ENCODE data around the gene SAV1.
A peak's percentile ranks its signal among the peaks of the same experiment; 100 is the strongest.
"Not testable (repeated sequence)": the region's sequence is repeated elsewhere in the genome, so short reads cannot be mapped to it uniquely, and the experiment has no call there.

The SAV1 gene

DNA sequence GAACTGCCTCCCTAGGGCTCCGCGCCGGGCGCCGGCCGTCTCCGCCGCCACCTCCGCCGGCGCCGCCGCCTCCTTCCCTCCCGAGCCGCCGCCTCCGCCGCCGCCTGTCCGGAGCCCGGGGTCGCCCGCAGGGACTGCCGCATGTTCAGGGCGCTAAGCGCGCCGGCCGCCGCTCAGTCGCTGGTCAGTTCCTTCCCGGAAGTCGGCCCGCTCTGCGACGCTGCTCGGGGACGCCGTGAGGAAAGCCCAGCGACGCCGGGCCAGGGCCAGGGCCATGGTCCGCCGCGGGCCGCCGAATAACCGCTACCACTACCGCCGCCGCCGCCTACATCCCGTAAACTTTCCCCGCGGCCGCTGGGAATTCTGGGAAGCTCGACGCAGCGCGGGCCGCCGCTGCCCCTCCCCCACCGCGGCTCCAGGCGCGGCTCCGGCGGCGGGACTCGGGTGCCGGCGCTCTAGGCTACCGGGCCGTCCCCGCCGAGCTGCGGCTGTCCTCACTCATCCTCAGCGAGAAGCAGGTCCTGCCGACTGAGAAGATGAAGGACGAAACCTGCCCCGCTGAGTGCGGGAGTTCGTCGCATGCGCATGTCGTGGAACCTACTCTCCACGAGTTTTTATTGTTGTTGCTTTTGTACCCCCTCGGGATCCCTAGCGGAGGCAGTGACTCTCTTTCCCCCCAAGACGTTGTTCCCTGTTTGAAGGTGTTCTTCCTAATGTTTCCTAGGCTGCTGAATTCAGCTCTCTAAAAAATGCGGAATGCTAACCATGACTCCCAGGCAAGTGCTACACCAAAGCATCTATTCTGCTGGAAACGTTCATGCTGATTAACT is at the start of gene SAV1:
Gene SAV1, minus strand, starts transcription at position 311 of the 830 bp plus-strand sequence. CDS start 339 bp downstream, outside the sequence.
- Histone ChIP-seq H3K36me3 (ENCODE audit: insufficient read depth, low read length) (no peaks in the 10 kb centered on the region), H3K4me3 (ENCODE audit: low read depth in 1 of 2, low read length in 2 of 2) (peak within 1 kb of the TSS; percentile 85 to 93), H3K9ac (ENCODE audit: low read length) (peak within 1 kb of the TSS; percentile 77), H3K27me3 (ENCODE audit: control insufficient read depth in 1 of 2, insufficient read depth in 2 of 2, low read length in 2 of 2) (no peaks in the 10 kb centered on the region), H3K27ac (ENCODE audit: low read depth, low read length) (peak within 1 kb of the TSS; percentile 96), H3K9me3 (ENCODE audit: low read length) (no peaks in the 10 kb centered on the region), H3K4me1 (ENCODE audit: insufficient read depth, low read length) (no peaks in the 10 kb centered on the region)

DNA sequence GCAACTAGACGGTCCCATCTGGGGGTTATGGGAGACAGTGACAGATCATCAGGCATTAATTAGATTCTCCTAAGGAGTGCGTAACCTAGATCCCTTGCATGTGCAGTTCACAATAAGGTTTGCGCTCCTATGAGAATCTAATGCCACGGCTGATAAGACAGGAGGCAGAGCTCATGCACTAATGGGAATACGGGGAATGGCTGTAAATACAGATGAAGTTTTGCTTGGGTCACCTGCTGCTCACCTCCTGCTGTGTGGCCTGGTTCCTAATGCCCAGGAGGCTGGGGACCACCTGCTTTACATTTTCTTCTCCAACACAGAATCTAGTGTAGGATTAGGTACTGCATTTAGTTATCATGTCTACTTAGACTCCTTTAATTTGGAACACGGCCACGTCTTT is 49.7 kb upstream of the SAV1 start:
- H3K36me3 ChIP-seq (ENCODE audit: insufficient read depth, low read length), result peaks cover 6% of the 10 kb centered on the region
- H3K27me3 ChIP-seq (ENCODE audit: control insufficient read depth in 1 of 2, insufficient read depth in 2 of 2, low read length in 2 of 2), result no peaks in the 10 kb centered on the region
- no peaks in the 10 kb centered on the region for H3K9me3 ChIP-seq (ENCODE audit: low read length)
- no peak overlapping the region for H3K9ac ChIP-seq (ENCODE audit: low read length)
- no peak overlapping the region for H3K4me3 ChIP-seq (ENCODE audit: low read depth in 1 of 2, low read length in 2 of 2)
- no peak overlapping the region for H3K27ac ChIP-seq (ENCODE audit: low read depth, low read length)
- no peaks in the 10 kb centered on the region for H3K4me1 ChIP-seq (ENCODE audit: insufficient read depth, low read length)

DNA sequence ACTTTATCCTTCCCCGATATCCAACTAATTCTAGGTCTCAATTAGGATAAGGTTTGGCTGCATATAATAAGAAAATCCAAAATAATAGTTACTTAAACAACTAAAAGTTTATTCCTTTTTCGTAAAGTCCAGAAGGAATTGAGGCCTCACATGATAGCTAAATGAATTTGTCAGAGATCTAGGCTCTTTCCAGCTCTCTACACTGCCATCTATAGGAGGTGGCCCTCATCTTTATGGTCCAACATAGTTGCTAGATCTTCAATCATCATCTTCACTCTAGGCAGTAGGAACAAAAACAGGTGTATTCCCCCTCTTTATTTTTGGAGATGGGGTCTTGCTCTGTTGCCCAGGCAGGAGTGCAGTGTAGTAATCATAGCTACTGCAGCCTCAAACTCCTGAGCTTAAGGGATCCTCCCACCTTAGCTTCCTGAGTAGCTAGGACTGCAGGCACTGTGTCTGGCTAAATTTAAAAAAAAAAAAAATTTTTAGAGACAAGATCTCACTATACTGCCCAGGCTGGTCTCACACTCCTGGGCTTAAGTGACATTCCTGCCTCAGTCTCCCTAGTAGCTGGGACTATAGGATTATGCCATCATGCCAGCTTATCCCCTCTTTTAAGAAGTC is 46.5 kb upstream of the SAV1 start:
- Histone ChIP-seq H3K27me3 (ENCODE audit: control insufficient read depth in 1 of 2, insufficient read depth in 2 of 2, low read length in 2 of 2) (no peaks in the 10 kb centered on the region), H3K4me1 (ENCODE audit: insufficient read depth, low read length) (no peaks in the 10 kb centered on the region), H3K9ac (ENCODE audit: low read length) (no peak overlapping the region), H3K36me3 (ENCODE audit: insufficient read depth, low read length) (no peaks in the 10 kb centered on the region), H3K27ac (ENCODE audit: low read depth, low read length) (no peak overlapping the region), H3K4me3 (ENCODE audit: low read depth in 1 of 2, low read length in 2 of 2) (no peak overlapping the region), H3K9me3 (ENCODE audit: low read length) (no peaks in the 10 kb centered on the region)

DNA sequence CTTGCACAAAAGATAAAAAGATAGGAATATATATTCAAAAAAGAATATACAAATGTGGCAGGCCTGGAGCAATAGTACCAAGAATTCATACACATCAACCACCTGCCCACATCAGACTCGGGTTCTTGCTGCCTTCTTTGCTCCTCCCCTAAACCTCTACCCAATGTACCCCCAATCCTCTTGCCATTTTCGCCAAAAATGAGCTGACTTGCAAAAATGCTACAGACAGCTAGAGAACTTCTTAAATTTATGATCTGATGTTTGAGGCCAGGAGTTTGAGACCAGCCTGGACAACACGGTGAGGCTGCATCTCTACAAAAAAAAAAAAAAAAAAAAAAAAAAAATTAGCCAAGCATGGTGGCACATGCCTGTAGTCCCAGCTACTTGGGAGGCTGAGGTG is 42.9 kb upstream of the SAV1 start:
- Histone ChIP-seq H3K4me1 (ENCODE audit: insufficient read depth, low read length) (no peaks in the 10 kb centered on the region), H3K9me3 (ENCODE audit: low read length) (no peaks in the 10 kb centered on the region), H3K9ac (ENCODE audit: low read length) (no peak overlapping the region), H3K27me3 (ENCODE audit: control insufficient read depth in 1 of 2, insufficient read depth in 2 of 2, low read length in 2 of 2) (no peaks in the 10 kb centered on the region), H3K27ac (ENCODE audit: low read depth, low read length) (no peak overlapping the region), H3K36me3 (ENCODE audit: insufficient read depth, low read length) (no peaks in the 10 kb centered on the region), H3K4me3 (ENCODE audit: low read depth in 1 of 2, low read length in 2 of 2) (no peak overlapping the region)

DNA sequence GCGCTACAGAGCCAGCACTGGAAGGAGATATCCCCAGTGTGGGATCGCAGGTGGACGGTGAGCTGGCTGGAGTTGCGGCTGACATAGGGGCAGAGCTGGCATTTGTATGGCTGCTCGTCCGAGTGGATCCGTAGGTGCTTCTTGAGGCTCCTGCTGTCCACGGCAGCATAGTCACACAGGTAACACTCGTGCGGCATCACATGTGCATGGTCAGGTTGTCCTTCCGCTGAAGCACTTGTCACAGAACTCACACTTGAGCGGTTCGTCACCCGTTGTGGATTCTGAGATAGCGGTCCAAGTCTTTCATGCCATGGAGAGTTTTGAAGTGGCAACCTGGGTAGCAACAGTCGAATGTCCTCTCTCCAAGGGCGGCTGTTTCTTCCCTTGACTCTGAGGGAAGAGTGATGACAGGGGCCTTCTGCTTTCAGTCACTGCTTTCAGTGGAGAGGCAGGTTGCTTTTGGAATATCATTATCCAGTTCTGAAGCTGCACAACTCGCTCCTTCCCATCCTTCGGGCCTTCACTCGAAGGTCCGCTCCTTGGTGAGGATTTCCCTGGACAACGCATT is 37.0 kb upstream of the SAV1 start:
- Histone ChIP-seq H3K4me3 (ENCODE audit: low read depth in 1 of 2, low read length in 2 of 2) (no peak overlapping the region), H3K27ac (ENCODE audit: low read depth, low read length) (no peak overlapping the region)

DNA sequence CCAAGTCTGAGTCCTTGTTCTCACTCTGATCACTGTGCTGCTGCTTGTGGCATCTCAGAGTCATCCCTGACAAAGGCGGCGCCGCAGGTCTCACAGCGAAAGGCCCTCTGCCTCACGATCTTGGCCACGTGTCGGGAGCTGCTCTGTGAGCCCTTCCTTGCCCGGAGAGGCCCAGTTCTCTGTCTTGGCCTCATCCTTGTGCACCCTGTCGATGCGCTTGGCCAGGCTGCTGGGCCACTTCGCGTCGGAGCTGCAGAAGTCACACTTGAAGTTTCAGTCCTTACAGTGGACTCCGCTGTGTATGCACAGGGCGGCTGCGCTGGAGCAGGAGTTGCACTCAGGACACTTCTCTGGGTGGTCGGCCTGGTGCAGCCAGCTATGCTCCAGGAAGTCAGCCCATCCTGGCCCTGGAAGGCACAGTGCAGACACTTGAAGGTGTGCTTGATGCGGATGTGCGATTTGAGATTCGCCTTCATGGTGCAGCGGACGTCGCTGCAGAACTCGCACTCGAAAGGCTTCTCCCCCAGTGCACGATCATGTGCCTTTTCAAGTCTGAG is 36.4 kb upstream of the SAV1 start:
- Histone ChIP-seq H3K9me3 (ENCODE audit: low read length) (no peaks in the 10 kb centered on the region), H3K27ac (ENCODE audit: low read depth, low read length) (no peak overlapping the region), H3K9ac (ENCODE audit: low read length) (no peak overlapping the region), H3K4me3 (ENCODE audit: low read depth in 1 of 2, low read length in 2 of 2) (no peak overlapping the region), H3K36me3 (ENCODE audit: insufficient read depth, low read length) (no peaks in the 10 kb centered on the region), H3K27me3 (ENCODE audit: control insufficient read depth in 1 of 2, insufficient read depth in 2 of 2, low read length in 2 of 2) (no peaks in the 10 kb centered on the region), H3K4me1 (ENCODE audit: insufficient read depth, low read length) (no peaks in the 10 kb centered on the region)

More for the DNA sequence above, 37.0 kb upstream of the SAV1 start:
- Histone ChIP-seq H3K27me3 (ENCODE audit: control insufficient read depth in 1 of 2, insufficient read depth in 2 of 2, low read length in 2 of 2) (no peaks in the 10 kb centered on the region), H3K9me3 (ENCODE audit: low read length) (no peaks in the 10 kb centered on the region), H3K4me1 (ENCODE audit: insufficient read depth, low read length) (no peaks in the 10 kb centered on the region), H3K36me3 (ENCODE audit: insufficient read depth, low read length) (no peaks in the 10 kb centered on the region), H3K9ac (ENCODE audit: low read length) (no peak overlapping the region)

GRCh38 chr14:50697659-50698290 is 29.7 kb upstream of the SAV1 start:
- H3K36me3 ChIP-seq (ENCODE audit: insufficient read depth, low read length), result no peaks in the 10 kb centered on the region
- no peaks in the 10 kb centered on the region for H3K27me3 ChIP-seq (ENCODE audit: control insufficient read depth in 1 of 2, insufficient read depth in 2 of 2, low read length in 2 of 2)
- no peak overlapping the region for H3K27ac ChIP-seq (ENCODE audit: low read depth, low read length)
- H3K9me3 ChIP-seq (ENCODE audit: low read length), result no peaks in the 10 kb centered on the region
- no peak overlapping the region for H3K4me3 ChIP-seq (ENCODE audit: low read depth in 1 of 2, low read length in 2 of 2)
- H3K4me1 ChIP-seq (ENCODE audit: insufficient read depth, low read length), result no peaks in the 10 kb centered on the region
- H3K9ac ChIP-seq (ENCODE audit: low read length), result no peak overlapping the region

DNA sequence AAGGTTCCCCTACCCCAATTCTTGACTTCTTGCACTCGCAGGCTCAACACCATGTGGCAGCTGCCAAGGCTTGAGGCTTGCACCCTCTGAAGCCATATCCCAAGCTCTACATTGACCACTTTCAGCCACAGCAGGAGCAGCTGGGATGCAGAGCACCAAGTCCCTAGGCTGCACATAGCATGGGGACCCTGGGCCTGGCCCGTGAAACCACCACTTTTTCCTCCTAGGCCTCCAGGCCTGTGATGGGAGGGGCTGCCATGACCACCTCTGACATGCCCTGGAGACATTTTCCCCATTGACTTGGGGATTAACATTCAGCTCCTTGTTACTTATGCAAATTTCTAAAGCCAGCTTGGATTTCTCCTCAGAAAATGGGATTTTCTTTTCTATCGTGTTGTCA is 26.2 kb upstream of the SAV1 start:
- H3K4me3 ChIP-seq (ENCODE audit: low read depth in 1 of 2, low read length in 2 of 2); H3K27ac ChIP-seq (ENCODE audit: low read depth, low read length); H3K9me3 ChIP-seq (ENCODE audit: low read length); H3K9ac ChIP-seq (ENCODE audit: low read length); H3K4me1 ChIP-seq (ENCODE audit: insufficient read depth, low read length); H3K27me3 ChIP-seq (ENCODE audit: control insufficient read depth in 1 of 2, insufficient read depth in 2 of 2, low read length in 2 of 2); H3K36me3 ChIP-seq (ENCODE audit: insufficient read depth, low read length): not testable (repeated sequence)

GRCh38 chr14:50688875-50689274 is 20.8 kb upstream of the SAV1 start:
- Histone ChIP-seq H3K36me3 (ENCODE audit: insufficient read depth, low read length) (no peaks in the 10 kb centered on the region), H3K4me1 (ENCODE audit: insufficient read depth, low read length) (no peaks in the 10 kb centered on the region), H3K27me3 (ENCODE audit: control insufficient read depth in 1 of 2, insufficient read depth in 2 of 2, low read length in 2 of 2) (no peaks in the 10 kb centered on the region), H3K27ac (ENCODE audit: low read depth, low read length) (no peak overlapping the region), H3K9me3 (ENCODE audit: low read length) (no peaks in the 10 kb centered on the region), H3K9ac (ENCODE audit: low read length) (no peak overlapping the region), H3K4me3 (ENCODE audit: low read depth in 1 of 2, low read length in 2 of 2) (no peak overlapping the region)

DNA sequence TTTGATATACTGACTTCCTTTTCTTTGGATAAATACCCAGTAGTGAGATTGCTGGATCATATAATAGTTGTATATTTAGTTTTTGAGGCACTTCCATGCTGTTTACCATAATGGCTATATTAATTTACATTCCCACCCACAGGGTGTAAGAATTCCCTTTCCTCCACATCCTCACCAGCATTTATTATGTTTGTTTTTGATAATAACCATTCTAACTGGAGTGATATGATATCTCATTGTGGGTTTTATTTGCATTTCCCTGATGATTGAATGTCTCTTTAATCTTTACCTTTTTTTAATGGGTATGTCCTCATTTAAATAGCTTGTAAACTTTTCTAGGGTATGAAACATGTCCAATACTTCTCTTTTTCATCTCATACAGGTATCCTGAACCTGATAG is 11.6 kb upstream of the SAV1 start:
- no peak overlapping the region for H3K27ac ChIP-seq (ENCODE audit: low read depth, low read length)
- no peaks in the 10 kb centered on the region for H3K36me3 ChIP-seq (ENCODE audit: insufficient read depth, low read length)
- H3K4me1 ChIP-seq (ENCODE audit: insufficient read depth, low read length), result no peaks in the 10 kb centered on the region
- H3K9me3 ChIP-seq (ENCODE audit: low read length), result no peaks in the 10 kb centered on the region
- no peaks in the 10 kb centered on the region for H3K27me3 ChIP-seq (ENCODE audit: control insufficient read depth in 1 of 2, insufficient read depth in 2 of 2, low read length in 2 of 2)
- no peak overlapping the region for H3K9ac ChIP-seq (ENCODE audit: low read length)
- H3K4me3 ChIP-seq (ENCODE audit: low read depth in 1 of 2, low read length in 2 of 2), result no peak overlapping the region

DNA sequence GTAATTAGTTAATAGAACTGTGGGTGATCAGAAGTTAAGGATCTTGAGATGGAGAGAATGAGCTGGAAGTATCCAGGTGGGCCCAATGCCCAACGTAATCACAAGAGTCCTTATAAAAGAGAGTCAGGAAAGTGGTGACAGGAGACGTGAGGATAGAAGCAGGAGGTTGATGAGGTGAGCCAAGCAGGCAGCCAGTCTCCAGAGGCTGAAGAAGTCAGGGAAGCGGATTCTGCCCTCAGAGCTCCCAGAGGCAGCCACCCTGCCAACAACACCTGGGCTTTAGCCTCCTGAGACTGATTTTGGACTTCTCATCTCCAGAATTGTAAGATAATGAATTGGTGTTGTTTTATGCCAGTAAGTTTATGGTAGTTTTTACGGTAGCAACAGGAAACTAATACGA is 10.1 kb upstream of the SAV1 start:
- no peaks in the 10 kb centered on the region for H3K4me1 ChIP-seq (ENCODE audit: insufficient read depth, low read length)
- no peak overlapping the region for H3K9ac ChIP-seq (ENCODE audit: low read length)
- H3K27me3 ChIP-seq (ENCODE audit: control insufficient read depth in 1 of 2, insufficient read depth in 2 of 2, low read length in 2 of 2), result no peaks in the 10 kb centered on the region
- no peaks in the 10 kb centered on the region for H3K9me3 ChIP-seq (ENCODE audit: low read length)
- H3K27ac ChIP-seq (ENCODE audit: low read depth, low read length), result no peak overlapping the region
- no peaks in the 10 kb centered on the region for H3K36me3 ChIP-seq (ENCODE audit: insufficient read depth, low read length)
- H3K4me3 ChIP-seq (ENCODE audit: low read depth in 1 of 2, low read length in 2 of 2), result no peak overlapping the region

All from muscle layer of colon (tissue), 2 donors.